ENCODE results near the gene AGTR1.

DNA sequence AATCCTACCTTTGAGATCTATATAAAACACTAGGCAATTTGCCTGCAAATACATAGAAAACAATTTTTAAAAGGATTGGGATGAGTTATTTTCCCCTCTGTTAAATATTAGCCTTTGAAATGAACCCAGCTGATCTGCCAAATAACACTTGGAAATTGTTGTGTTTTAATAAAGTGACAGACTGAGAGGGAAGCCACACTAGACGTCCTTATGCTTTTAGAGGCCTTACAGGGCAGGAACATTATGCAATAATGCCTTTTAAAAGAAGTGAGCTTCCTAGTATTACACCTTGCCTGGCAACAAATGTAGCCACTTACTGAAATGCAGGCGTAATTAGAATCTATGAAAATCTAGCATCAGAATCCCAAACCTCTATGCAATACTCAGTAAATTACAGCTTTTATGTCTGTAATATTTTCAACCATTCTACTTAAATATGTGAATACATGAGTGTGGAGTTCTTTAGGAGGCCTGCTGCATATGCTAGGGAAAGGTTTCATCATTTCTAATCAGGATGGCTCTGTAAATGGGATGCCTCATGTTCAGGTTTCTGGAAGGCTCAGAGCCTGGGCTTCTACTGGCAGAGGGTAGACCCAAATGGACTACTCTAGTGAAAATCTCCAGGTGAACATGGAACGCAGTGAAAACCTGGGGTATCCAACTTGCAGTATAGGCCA, 20.3 kb downstream of the AGTR1 start:
- TF ChIP-seq, protein P1, sequence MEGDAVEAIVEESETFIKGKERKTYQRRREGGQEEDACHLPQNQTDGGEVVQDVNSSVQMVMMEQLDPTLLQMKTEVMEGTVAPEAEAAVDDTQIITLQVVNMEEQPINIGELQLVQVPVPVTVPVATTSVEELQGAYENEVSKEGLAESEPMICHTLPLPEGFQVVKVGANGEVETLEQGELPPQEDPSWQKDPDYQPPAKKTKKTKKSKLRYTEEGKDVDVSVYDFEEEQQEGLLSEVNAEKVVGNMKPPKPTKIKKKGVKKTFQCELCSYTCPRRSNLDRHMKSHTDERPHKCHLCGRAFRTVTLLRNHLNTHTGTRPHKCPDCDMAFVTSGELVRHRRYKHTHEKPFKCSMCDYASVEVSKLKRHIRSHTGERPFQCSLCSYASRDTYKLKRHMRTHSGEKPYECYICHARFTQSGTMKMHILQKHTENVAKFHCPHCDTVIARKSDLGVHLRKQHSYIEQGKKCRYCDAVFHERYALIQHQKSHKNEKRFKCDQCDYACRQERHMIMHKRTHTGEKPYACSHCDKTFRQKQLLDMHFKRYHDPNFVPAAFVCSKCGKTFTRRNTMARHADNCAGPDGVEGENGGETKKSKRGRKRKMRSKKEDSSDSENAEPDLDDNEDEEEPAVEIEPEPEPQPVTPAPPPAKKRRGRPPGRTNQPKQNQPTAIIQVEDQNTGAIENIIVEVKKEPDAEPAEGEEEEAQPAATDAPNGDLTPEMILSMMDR (IDR thresholded peaks at IDR 0.05; ENCODE audit: low read depth, low read length, poor library complexity, severe bottlenecking) = no peak
- no peak for TF ChIP-seq EZH2phosphoT487 (IDR thresholded peaks at IDR 0.05; ENCODE audit: borderline replicate concordance, low read length)

Data from DOHH2 (cell line).